SKM-1 treated with dmso at 0.1 percent for 144 hours (cell line): ENCODE results near the gene CAMK2A.

Experiments used
- DNase-seq: peaks from one replicate; lab custom pipeline; 2025; ENCODE audit not compliant: unreplicated experiment; lab: John Stamatoyannopoulos, UW

Gene CAMK2A

GRCh38 chr5:150215979-150216944 lies 73.3 kb downstream of the CAMK2A start:
- DNase-seq: no peak

- DNase-seq: no peak
Measured at GRCh38 chr5:150214289-150214688, 75.3 kb downstream of the CAMK2A start.

- DNase-seq: no peak
Measured at GRCh38 chr5:150213530-150213929, 76.0 kb downstream of the CAMK2A start.

GRCh38 chr5:150211156-150212030 lies 78.2 kb downstream of the CAMK2A start:
- no peak for DNase-seq

- DNase-seq: no peak
Measured at GRCh38 chr5:150210644-150211043, 78.9 kb downstream of the CAMK2A start.

- no peak for DNase-seq
Measured at GRCh38 chr5:150209099-150209635, 80.4 kb downstream of the CAMK2A start.

GRCh38 chr5:150208187-150209098 lies 81.1 kb downstream of the CAMK2A start:
- DNase-seq: no peak

GRCh38 chr5:150206779-150207115 lies 82.8 kb downstream of the CAMK2A start:
- no peak for DNase-seq

GRCh38 chr5:150206098-150206778 lies 83.3 kb downstream of the CAMK2A start:
- DNase-seq: no peak

GRCh38 chr5:150204590-150204960 lies 85.0 kb downstream of the CAMK2A start:
- no peak for DNase-seq

GRCh38 chr5:150203832-150204589 lies 85.6 kb downstream of the CAMK2A start:
- DNase-seq: no peak

- no peak for DNase-seq
Measured at GRCh38 chr5:150202501-150202900, 87.1 kb downstream of the CAMK2A start.

GRCh38 chr5:150197476-150197875 lies 92.1 kb downstream of the CAMK2A start:
- DNase-seq: no peak

- no peak for DNase-seq
Measured at GRCh38 chr5:150196986-150197385, 92.6 kb downstream of the CAMK2A start.

GRCh38 chr5:150196514-150196913 lies 93.1 kb downstream of the CAMK2A start:
- no peak for DNase-seq

GRCh38 chr5:150195736-150196485 lies 93.7 kb downstream of the CAMK2A start:
- peak; percentile 37 for DNase-seq

GRCh38 chr5:150192462-150192861 lies 97.1 kb downstream of the CAMK2A start:
- no peak for DNase-seq

- DNase-seq: no peak
Measured at GRCh38 chr5:150190987-150191386, 98.6 kb downstream of the CAMK2A start.
